Psoas muscle (tissue), 8 donors: ENCODE measurements around the gene KCNN4. TPM values are rescaled to one million over a fixed set of nuclear protein-coding genes. Genes with fewer than 3 reads are reported as not detected.

Experiments
- ATAC-seq, 4 donors: fragments of 200-7000 bp; cut with Tn5 transposase; one replicate each; pipeline ENCODE4 v1.9.1; 2020; ENCODE audit warnings: moderate library complexity in 3 of 4, mild to moderate bottlenecking in 2 of 4
- DNase-seq, 2 donors: peaks; one replicate each; pipeline ENCODE4 v3.0.0-alpha.2; 2020
- H3K27ac ChIP-seq: fragments of 200-600 bp; one replicate; pipeline ENCODE4 v1.8.0; 2022
- H3K27me3 ChIP-seq, 3 donors: fragments of 200-600 bp in 1 of 3; one replicate each; pipeline versions ENCODE4 v1.6.1 to v1.8.0; 2013 to 2022; ENCODE audit warnings: low read length in 2 of 3, mild to moderate bottlenecking in 2 of 3, moderate library complexity in 1 of 3; ENCODE audit not compliant: insufficient read depth in 3 of 3
- H3K36me3 ChIP-seq, 2 donors: fragments of 200-600 bp in 1 of 2; one replicate each; pipeline versions ENCODE4 v1.6.1 to v1.8.0; 2013 to 2022; ENCODE audit warnings: low read depth in 1 of 2, mild to moderate bottlenecking in 1 of 2, moderate library complexity in 1 of 2; ENCODE audit not compliant: insufficient read depth in 1 of 2
- H3K4me1 ChIP-seq: fragments of 200-600 bp; one replicate; pipeline ENCODE4 v1.8.0; 2022
- H3K4me3 ChIP-seq: fragments of 200-600 bp; one replicate; pipeline ENCODE4 v1.8.0; 2022; ENCODE audit warnings: mild to moderate bottlenecking
- H3K9me3 ChIP-seq: fragments of 200-600 bp; one replicate; pipeline ENCODE4 v1.8.0; 2022
- CTCF ChIP-seq: fragments of 200-600 bp; IDR thresholded peaks from one replicate; pipeline ENCODE4 v1.8.0; 2022; ENCODE audit warnings: antibody characterized with exemption
- WGBS, 3 donors: extraction: QIAGEN DNeasy Blood & Tissue Kit; methylation state at CpG; one replicate each; pipeline versions ENCODE4 v1.1.6 to v1.1.7; 2013; 5-methylcytosine and 5-hydroxymethylcytosine counted together
- intact Hi-C, 2 donors: fragments of 100-400 bp; cut with DNase I; formaldehyde crosslinking; loops; one replicate each; pipeline versions ENCODE4 v1.11.0 to v1.14.2; 2022
- polyA plus RNA-seq, 3 donors: library from polyadenylated mRNA; stranded (reverse); fragments of 200-250 nt; gene quantifications; one replicate each; pipeline ENCODE4 v1.2.3, GENCODE V29; 2013
- total RNA-seq, 4 donors: library from RNA; stranded (reverse); fragmentation: NEBNext Ultra II Directional in 2 of 4; extraction: Animal tissue kit (Norgen Biotek cat#: 25700) in 2 of 4; gene quantifications; one replicate each; pipeline versions ENCODE4 v1.2.1 to v1.2.4, GENCODE V29; 2021 to 2023
- donor health status: healthy with polysubstance abuse.
- donor health status: DM: no; HTN: no; CAD: no; lungs with moderate emphysema.
- donor health status: Bipolar disorder and iron deficiency.
- donor health status: healthy.
- donor health status: DM: yes; HTN: yes; CAD: no.
- donor health status: DM: no; HTN: no; CAD: no.
- donor health status: DM: no; HTN: no; CAD: no.
- donor health status: DM: yes; HTN: yes; CAD: no.

Gene KCNN4
- total and polyA plus RNA-seq, 7 donors = 0.09 to 0.89 (median 0.30) TPM

DNA sequence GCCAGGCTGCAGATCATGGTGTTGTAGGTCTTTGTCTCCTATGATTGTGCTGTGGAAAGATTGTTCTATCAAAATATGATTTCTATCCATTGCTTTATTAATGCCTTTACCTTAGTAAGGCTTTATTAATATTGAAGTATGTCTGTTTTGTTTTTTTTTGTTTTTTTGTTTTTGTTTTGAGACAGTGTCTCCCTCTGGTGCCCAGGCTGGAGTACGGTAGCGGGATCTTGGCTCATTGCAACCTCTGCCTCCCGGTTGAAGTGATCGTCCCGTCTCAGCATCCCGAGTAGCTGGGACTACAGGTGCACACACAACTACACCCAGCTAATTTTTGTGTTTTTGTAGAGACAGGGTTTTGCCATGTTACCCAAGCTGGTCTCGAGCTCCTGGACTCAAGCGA lies 57.2 kb downstream of the KCNN4 start:
- no peaks in the 10 kb centered on the region for H3K9me3 ChIP-seq
- no peak overlapping the region for H3K27ac ChIP-seq
- no peaks in the 10 kb centered on the region for H3K27me3 ChIP-seq
- H3K4me1 ChIP-seq = no peaks in the 10 kb centered on the region
- ATAC-seq (no peak), DNase-seq (no peak)
- WGBS, 3 donors = 57 to 71% (median 61%) methylated on average over 8 of the region's 8 CpGs
- no peak overlapping the region for H3K4me3 ChIP-seq
- intact Hi-C loops = loop anchor here in 1 of 2 donors (5.0 kb wide), 1 partner anchor 36 kb away; no protein-coding TSS in a partner anchor
- peaks cover 0 to 6% of the 10 kb centered on the region in 2 donors for H3K36me3 ChIP-seq
- TF ChIP-seq CTCF = peak; percentile 4

- Histone ChIP-seq H3K27me3 (no peaks in the 10 kb centered on the region), H3K27ac (no peak overlapping the region), H3K9me3 (no peaks in the 10 kb centered on the region), H3K4me1 (no peaks in the 10 kb centered on the region), H3K36me3 (no peaks in the 10 kb centered on the region), H3K4me3 (no peak overlapping the region)
- no peak for DNase-seq
- WGBS, 3 donors = 84 to 90% (median 86%) methylated on average over 5 of the region's 5 CpGs
- intact Hi-C loops = loop anchor here in 1 of 2 donors (5.0 kb wide), 1 partner anchor 34 kb away; no protein-coding TSS in a partner anchor
- ATAC-seq = no peak
- TF ChIP-seq CTCF = no peak
These were observed 59.2 kb downstream of the KCNN4 start for GRCh38 chr19:43721469-43722048.

- H3K4me1 ChIP-seq = no peaks in the 10 kb centered on the region
- intact Hi-C loops = loop anchor here in 1 of 2 donors (5.0 kb wide), 1 partner anchor 34 kb away; no protein-coding TSS in a partner anchor
- DNase-seq (no peak), ATAC-seq (no peak)
- no peaks in the 10 kb centered on the region for H3K9me3 ChIP-seq
- H3K36me3 ChIP-seq = no peaks in the 10 kb centered on the region
- H3K27ac ChIP-seq = no peak overlapping the region
- no peaks in the 10 kb centered on the region for H3K27me3 ChIP-seq
- TF ChIP-seq CTCF = no peak
- no peak overlapping the region for H3K4me3 ChIP-seq
- 76 to 79% (median 79%) methylated on average over 10 of the region's 10 CpGs for WGBS, 3 donors
These were observed 59.8 kb downstream of the KCNN4 start for GRCh38 chr19:43720936-43721335.

GRCh38 chr19:43719918-43720317 lies 60.9 kb downstream of the KCNN4 start:
- no peak for TF ChIP-seq CTCF
- intact Hi-C loops = loop anchor here in 1 of 2 donors (5.0 kb wide), 1 partner anchor 33 kb away; no protein-coding TSS in a partner anchor
- no peak overlapping the region for H3K27ac ChIP-seq
- no peaks in the 10 kb centered on the region for H3K4me1 ChIP-seq
- no peak overlapping the region for H3K4me3 ChIP-seq
- DNase-seq (no peak), ATAC-seq (no peak)
- H3K36me3 ChIP-seq = no peaks in the 10 kb centered on the region
- WGBS, 3 donors = 49 to 55% (median 54%) methylated on average over 5 of the region's 5 CpGs
- H3K27me3 ChIP-seq = no peaks in the 10 kb centered on the region
- no peaks in the 10 kb centered on the region for H3K9me3 ChIP-seq
